GM19099 (cell line): ENCODE results near the gene ALG8.

ENCODE experiments used
- POLR2A ChIP-seq: IDR thresholded peaks from 3 replicates; pipeline ENCODE4 v1.6.1; 2011; ENCODE audit warnings: low read depth; ENCODE audit not compliant: insufficient read length; ENCODE audit errors: extremely low read depth

ALG8 gene

GRCh38 chr11:78138291-78138690, 1.1 kb downstream of the ALG8 start:
- no peak for TF ChIP-seq POLR2A

- TF ChIP-seq POLR2A = no peak
Measured at GRCh38 chr11:78132475-78132874, 7.0 kb downstream of the ALG8 start.

GRCh38 chr11:78131956-78132355, 7.5 kb downstream of the ALG8 start:
- no peak for TF ChIP-seq POLR2A

DNA sequence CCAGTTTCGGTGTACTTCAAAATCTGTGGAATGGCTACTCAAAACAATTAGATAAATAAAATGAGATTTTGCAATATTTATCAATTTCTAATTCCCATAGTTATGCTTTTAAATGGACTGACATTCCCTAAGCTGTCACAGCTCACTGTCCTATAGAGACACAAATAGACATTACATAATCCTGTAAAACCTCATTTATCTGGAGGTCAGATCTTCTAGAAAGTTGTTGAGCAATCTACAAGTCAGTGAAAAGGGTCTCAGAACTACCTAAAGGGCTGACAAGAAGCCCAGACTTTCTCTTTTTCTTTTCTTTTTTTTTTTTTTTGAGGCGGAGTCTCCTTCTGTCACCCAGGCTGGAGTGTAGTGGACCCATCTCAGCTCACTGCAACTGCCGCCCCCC, 12.0 kb downstream of the ALG8 start:
- TF ChIP-seq POLR2A = no peak

DNA sequence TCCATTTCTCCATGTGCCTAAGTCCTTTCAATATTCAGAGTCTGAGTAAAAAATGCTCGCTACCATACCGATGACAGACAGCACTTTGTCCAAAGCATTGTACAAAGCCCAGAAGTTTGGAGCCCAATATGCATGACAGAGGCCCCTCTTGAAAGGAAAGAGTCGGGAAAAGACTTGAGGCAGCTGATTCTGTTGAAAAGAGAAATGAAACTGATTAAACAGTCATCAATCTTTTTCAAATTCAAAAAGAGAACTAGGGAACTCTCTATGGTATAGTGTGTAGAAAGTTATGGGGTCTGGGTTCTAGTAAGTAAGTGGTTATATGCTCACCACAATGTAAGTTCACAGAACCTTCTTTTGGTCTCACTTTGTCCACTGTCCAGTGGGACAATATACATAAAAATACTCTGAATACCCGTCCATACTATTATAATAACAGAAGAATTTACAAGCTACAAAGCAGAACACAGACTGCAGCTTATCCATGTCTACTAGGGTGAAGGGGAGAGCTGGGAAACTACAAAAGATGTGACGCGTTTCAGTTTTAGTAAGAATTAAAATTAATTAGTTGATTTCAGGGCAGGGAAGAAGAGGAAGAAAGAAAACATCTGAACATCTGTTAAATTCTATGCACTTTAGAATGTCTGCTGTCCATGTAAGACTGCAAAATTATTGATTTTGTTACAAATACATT, 26.7 kb downstream of the ALG8 start:
- no peak for TF ChIP-seq POLR2A

- TF ChIP-seq POLR2A = no peak
Measured at GRCh38 chr11:78111298-78111697, 28.1 kb downstream of the ALG8 start.

DNA sequence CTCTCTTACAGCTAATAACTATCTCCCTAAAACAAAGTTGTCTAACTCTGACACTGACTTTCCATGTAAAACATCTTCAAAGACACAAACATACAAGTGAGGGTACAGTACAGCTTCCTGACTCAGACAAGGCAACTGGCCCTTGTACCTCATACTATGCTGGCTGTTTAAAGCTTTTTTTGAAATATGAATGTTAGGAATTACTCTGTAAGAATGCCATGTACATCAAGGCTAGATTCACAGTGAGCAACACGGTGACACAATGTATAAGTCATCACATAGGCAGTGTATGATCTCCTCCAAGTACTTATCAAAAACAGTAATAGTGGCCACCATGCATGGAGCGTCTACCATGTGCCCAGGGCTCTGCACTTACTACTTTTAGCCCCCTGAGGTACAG, 28.6 kb downstream of the ALG8 start:
- no peak for TF ChIP-seq POLR2A

DNA sequence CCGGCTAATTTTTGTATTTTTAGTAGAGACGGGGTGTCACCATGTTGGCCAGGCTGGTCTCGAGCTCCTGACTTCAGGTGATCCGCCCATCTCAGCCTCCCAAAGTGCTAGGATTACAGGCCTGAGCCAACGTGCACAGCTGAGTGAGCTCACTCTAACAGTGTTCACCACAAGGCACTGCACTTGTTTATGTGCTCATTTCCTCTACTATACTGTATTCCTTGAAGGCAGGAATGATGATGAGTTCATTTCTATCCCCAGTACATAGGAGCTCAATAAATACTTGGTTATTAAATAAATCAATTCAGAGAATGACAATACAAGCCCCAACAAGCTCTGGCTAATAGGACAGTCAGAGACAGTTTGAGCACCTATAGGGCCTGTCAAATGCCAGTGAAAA, 29.1 kb downstream of the ALG8 start:
- TF ChIP-seq POLR2A = no peak

GRCh38 chr11:78109081-78110015, 30.1 kb downstream of the ALG8 start:
- no peak for TF ChIP-seq POLR2A

GRCh38 chr11:78100676-78101472, 38.6 kb downstream of the ALG8 start:
- TF ChIP-seq POLR2A = no peak

GRCh38 chr11:78100261-78100660, 39.2 kb downstream of the ALG8 start:
- TF ChIP-seq POLR2A = no peak

GRCh38 chr11:78099666-78100065, 39.8 kb downstream of the ALG8 start:
- no peak for TF ChIP-seq POLR2A

DNA sequence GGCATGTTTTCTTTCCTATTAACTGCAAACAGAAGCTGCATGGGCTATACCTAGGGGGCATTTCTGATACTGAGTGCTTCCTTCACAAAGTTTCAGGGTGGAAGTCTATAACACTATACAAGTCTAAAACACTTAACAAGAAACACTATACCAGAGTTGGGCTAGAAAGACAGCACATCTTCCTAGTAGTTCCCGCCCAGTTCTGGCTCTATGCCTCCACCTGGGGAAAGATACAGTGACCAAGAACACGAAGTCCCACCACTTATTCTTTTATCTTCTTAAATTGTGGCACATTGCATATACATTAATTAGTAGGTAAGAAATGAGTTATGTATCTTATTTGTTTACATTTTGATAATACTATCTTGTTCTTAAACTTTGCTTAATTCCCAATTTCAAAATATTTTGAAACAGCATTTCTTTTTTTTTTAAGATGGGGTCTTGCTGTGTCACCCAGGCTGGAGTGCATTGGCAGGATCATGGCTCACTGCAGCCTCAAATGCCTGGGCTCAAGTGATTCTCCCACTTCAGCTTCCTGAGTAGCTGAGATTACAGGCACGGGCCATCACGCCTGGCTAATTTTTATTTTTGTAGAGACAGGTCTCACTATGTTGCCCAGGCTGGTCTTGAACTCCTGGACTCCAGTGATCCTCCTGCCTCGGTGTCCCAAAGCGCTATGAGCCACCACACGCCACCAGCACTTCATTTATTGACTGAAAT, 41.6 kb downstream of the ALG8 start:
- TF ChIP-seq POLR2A = no peak

DNA sequence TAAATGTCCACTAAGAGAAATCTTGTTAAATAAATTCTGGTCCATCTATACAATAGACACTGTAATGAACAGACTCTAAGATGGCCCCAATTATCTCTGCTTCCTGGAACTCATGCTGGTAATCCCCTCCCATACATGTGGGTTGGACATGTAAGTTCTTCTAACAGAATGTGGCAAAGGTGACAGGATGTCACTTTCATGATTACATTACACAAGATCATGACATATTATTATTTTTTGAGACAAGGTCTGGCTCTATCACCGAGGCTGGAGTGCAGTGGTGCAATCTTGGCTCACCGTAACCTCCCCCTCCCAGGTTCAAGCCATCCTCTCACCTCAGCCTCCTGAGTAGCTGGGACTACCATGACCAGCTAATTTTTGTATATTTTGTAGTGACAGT, 45.2 kb downstream of the ALG8 start:
- TF ChIP-seq POLR2A = no peak

GRCh38 chr11:78085972-78086371, 53.5 kb downstream of the ALG8 start:
- TF ChIP-seq POLR2A = no peak
